ENCODE measurements around the gene TMED1. TPM values are rescaled to one million over a fixed set of nuclear protein-coding genes. Genes with fewer than 3 reads are reported as not detected.
A peak's percentile ranks its signal among the peaks of the same experiment; 100 is the strongest.

TMED1 gene
- total and polyA plus RNA-seq, 2 experiments from 2014 or later: 29.7 to 37.2 TPM

- Histone ChIP-seq H3K9me2 (ENCODE audit: insufficient read depth) (no peaks in the 10 kb centered on the region), H3K4me3 (no peak overlapping the region), H2AFZ (no peak overlapping the region), H4K20me1 (replicated peaks; ENCODE audit: insufficient read depth) (no peaks in the 10 kb centered on the region), H3K36me3 (ENCODE audit: insufficient read depth) (no peaks in the 10 kb centered on the region), H3K27ac (ENCODE audit: low read depth) (no peak overlapping the region), H3F3A (replicated peaks; ENCODE audit: low read depth) (no peaks in the 10 kb centered on the region), H3K79me2 (replicated peaks; ENCODE audit: insufficient read depth) (no peaks in the 10 kb centered on the region), H3K27me3 (ENCODE audit: insufficient read depth) (no peaks in the 10 kb centered on the region), H3K4me2 (no peak overlapping the region), H3K4me1 (ENCODE audit: insufficient read depth) (no peaks in the 10 kb centered on the region)
- Mint-ChIP-seq H3K9me3 (no peaks in the 10 kb centered on the region), H3K27me3 (ENCODE audit: insufficient read depth, low read depth, poor library complexity) (peaks cover 19% of the 10 kb centered on the region), H3K4me1 (no peaks in the 10 kb centered on the region), H3K27ac (no peak overlapping the region), H3K4me3 (no peak overlapping the region), H3K36me3 (ENCODE audit: low read depth) (peaks cover 36% of the 10 kb centered on the region)
- no peak for ATAC-seq
- peak; percentile 24 for DNase-seq (ENCODE audit: low spot score)
- TF ChIP-seq JUNB (IDR thresholded peaks at IDR 0.05; ENCODE audit: unreplicated experiment) (no peak), CTCF (conservative IDR thresholded peaks at IDR 0.05; ENCODE audit: low read depth in 2 of 2) (no peak), EZH2phosphoT487 (IDR thresholded peaks at IDR 0.05; ENCODE audit: unreplicated experiment) (no peak), POLR2AphosphoS5 (IDR thresholded peaks at IDR 0.05; ENCODE audit: low read depth) (no peak), REST (IDR thresholded peaks at IDR 0.05; ENCODE audit: unreplicated experiment) (no peak), EZH2 (IDR thresholded peaks at IDR 0.05; ENCODE audit: low read depth, unreplicated experiment) (no peak), ZNF331 (CRISPR knock-in tag; IDR thresholded peaks at IDR 0.05; ENCODE audit: low read depth) (no peak), ETS1 (IDR thresholded peaks at IDR 0.05) (no peak), NANOG (IDR thresholded peaks at IDR 0.05; ENCODE audit: borderline replicate concordance) (no peak), ZNF114 (CRISPR knock-in tag; IDR thresholded peaks at IDR 0.05) (no peak), STAT1 (IDR thresholded peaks at IDR 0.05; ENCODE audit: unreplicated experiment) (no peak), CREB1 (CRISPR knock-in tag; IDR thresholded peaks at IDR 0.05; ENCODE audit: low read depth) (no peak), ZNF462 (CRISPR knock-in tag; IDR thresholded peaks at IDR 0.05) (no peak)
These were observed 18.5 kb downstream of the TMED1 start for GRCh38 chr19:10817291-10818038.
